Endodermal cell (in vitro differentiated cells): Measurements from ENCODE around the gene ATP2B1. TPM values are rescaled to one million over a fixed set of nuclear protein-coding genes. Genes with fewer than 3 reads are reported as not detected.

Experiments
- DNase-seq: peaks from one replicate; pipeline ENCODE4 v3.0.0-alpha.2; 2017
- H3K27ac ChIP-seq: 2 replicates; pipeline ENCODE4 v1.5.1; 2013; ENCODE audit warnings: mild to moderate bottlenecking, low read depth, low read length, moderate library complexity
- H3K27me3 ChIP-seq: 2 replicates; pipeline ENCODE4 v1.6.1; 2013; ENCODE audit warnings: mild to moderate bottlenecking, low read length, moderate library complexity; ENCODE audit not compliant: insufficient read depth, control insufficient read depth, poor library complexity, severe bottlenecking
- H3K36me3 ChIP-seq: 2 replicates; pipeline ENCODE4 v1.7.0; 2013; ENCODE audit warnings: mild to moderate bottlenecking, low read length, moderate library complexity; ENCODE audit not compliant: control insufficient read depth, insufficient read depth
- H3K4me1 ChIP-seq: one replicate; pipeline ENCODE4 v1.7.0; 2013; ENCODE audit warnings: low read length; ENCODE audit not compliant: control insufficient read depth, insufficient read depth
- H3K4me3 ChIP-seq: 2 replicates; pipeline ENCODE4 v1.5.1; 2013; ENCODE audit warnings: mild to moderate bottlenecking, low read length, moderate library complexity
- H3K9ac ChIP-seq: 2 replicates; pipeline ENCODE4 v1.6.1; 2013; ENCODE audit warnings: mild to moderate bottlenecking, low read length, moderate library complexity; ENCODE audit not compliant: poor library complexity, severe bottlenecking; ENCODE audit errors: extremely low read depth
- H3K9me3 ChIP-seq: 2 replicates; pipeline ENCODE4 v1.6.1; 2013; ENCODE audit warnings: mild to moderate bottlenecking, low read length, moderate library complexity; ENCODE audit not compliant: control insufficient read depth
- H3K27ac Mint-ChIP-seq: 2 replicates; pipeline ENCODE4 v1.8.0; 2020; ENCODE audit warnings: mixed read lengths
- H3K27me3 Mint-ChIP-seq: 2 replicates; pipeline ENCODE4 v1.8.0; 2021; ENCODE audit warnings: mild to moderate bottlenecking, mixed read lengths; ENCODE audit not compliant: insufficient read depth
- H3K36me3 Mint-ChIP-seq: 2 replicates; pipeline ENCODE4 v1.8.0; 2020; ENCODE audit warnings: low read depth, mixed read lengths
- H3K4me1 Mint-ChIP-seq: 2 replicates; pipeline ENCODE4 v1.8.0; 2020; ENCODE audit warnings: mixed read lengths
- H3K4me3 Mint-ChIP-seq: 2 replicates; pipeline ENCODE4 v1.8.0; 2020; ENCODE audit warnings: mild to moderate bottlenecking, moderate library complexity, mixed read lengths
- H3K9me3 Mint-ChIP-seq: 2 replicates; pipeline ENCODE4 v1.8.0; 2020; ENCODE audit warnings: mild to moderate bottlenecking, mixed read lengths
- CTCF ChIP-seq: fragments of 200-600 bp; sonication (generic); conservative IDR thresholded peaks from 2 replicates; pipeline ENCODE4 v1.5.0; 2021; ENCODE audit warnings: antibody characterized with exemption, mild to moderate bottlenecking
- WGBS, 2 experiments: methylation state at CpG; one replicate each; pipeline versions ENCODE4 v1.1.5 to v1.1.7; 2013; ENCODE audit warnings: missing lambda C conversion rate in 2 of 2, mixed read lengths in 1 of 2; ENCODE audit not compliant: insufficient coverage in 1 of 2, insufficient read length in 1 of 2; 5-methylcytosine and 5-hydroxymethylcytosine counted together
- total RNA-seq, 2 donors: library from RNA; stranded (reverse); fragmentation: NEBNext Ultra II Directional in 1 of 2; extraction: Animal tissue kit (Norgen Biotek cat#: 25700) in 1 of 2; gene quantifications; 2 replicates in 1 of 2; 3 replicates in 1 of 2; pipeline ENCODE4 v1.2.1, GENCODE V29; 2021

ATP2B1 gene
- total RNA-seq, 2 donors from 2014 or later: 66.7 to 81.9 TPM

- Mint-ChIP-seq H3K27me3 (no peaks in the 10 kb centered on the region), H3K4me3 (no peak overlapping the region), H3K4me1 (peaks cover 32% of the 10 kb centered on the region), H3K36me3 (no peaks in the 10 kb centered on the region), H3K9me3 (no peaks in the 10 kb centered on the region), H3K27ac (no peak overlapping the region)
- Histone ChIP-seq H3K4me3 (no peak overlapping the region), H3K27ac (no peak overlapping the region), H3K9me3 (no peaks in the 10 kb centered on the region), H3K27me3 (no peaks in the 10 kb centered on the region), H3K4me1 (peaks cover 9% of the 10 kb centered on the region), H3K9ac (no peak overlapping the region), H3K36me3 (no peaks in the 10 kb centered on the region)
- 86 to 91% methylated on average over 2 to 4 of the region's 4 CpGs for WGBS, 2 experiments
- DNase-seq: no peak
- no peak for TF ChIP-seq CTCF
Observed at GRCh38 chr12:89546151-89546550, 162.5 kb downstream of the ATP2B1 start.

DNA sequence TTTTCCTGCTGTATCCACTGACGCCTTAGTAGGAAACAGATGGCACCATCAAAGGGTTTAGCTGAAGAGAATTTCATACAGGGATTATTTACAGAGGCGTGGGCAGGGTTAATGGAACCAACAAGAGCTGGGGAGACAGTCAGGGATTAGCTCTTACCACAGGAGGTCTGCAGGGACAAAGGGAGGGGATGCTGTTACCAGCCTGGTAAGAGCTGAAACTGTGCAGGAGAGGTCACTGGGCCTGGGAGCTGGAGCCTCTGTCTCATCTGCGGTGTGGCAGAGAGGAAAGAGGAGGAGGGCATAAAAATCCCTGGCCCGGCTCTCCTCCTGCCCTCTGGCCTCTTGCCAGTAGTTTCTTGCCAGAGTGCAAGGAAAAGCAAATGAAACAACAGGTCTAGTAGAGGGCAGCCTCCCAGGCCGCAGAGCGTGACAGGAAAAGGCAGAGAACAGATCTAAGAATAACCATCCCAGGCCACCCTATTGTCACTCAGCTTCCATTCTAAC, 163.9 kb downstream of the ATP2B1 start:
- Mint-ChIP-seq H3K4me3 (no peak overlapping the region), H3K4me1 (peaks cover 45% of the 10 kb centered on the region), H3K36me3 (no peaks in the 10 kb centered on the region), H3K9me3 (no peaks in the 10 kb centered on the region), H3K27me3 (no peaks in the 10 kb centered on the region), H3K27ac (peak overlapping the region; percentile 70)
- H3K27ac ChIP-seq: no peak overlapping the region
- H3K4me1 ChIP-seq: peaks cover 21% of the 10 kb centered on the region
- no peaks in the 10 kb centered on the region for H3K27me3 ChIP-seq
- no peak overlapping the region for H3K9ac ChIP-seq
- peak; percentile 77 for DNase-seq
- TF ChIP-seq CTCF: no peak
- H3K4me3 ChIP-seq: no peak overlapping the region
- H3K36me3 ChIP-seq: no peaks in the 10 kb centered on the region
- 68 to 75% methylated on average over 3 to 6 of the region's 6 CpGs for WGBS, 2 experiments
- no peaks in the 10 kb centered on the region for H3K9me3 ChIP-seq

DNA sequence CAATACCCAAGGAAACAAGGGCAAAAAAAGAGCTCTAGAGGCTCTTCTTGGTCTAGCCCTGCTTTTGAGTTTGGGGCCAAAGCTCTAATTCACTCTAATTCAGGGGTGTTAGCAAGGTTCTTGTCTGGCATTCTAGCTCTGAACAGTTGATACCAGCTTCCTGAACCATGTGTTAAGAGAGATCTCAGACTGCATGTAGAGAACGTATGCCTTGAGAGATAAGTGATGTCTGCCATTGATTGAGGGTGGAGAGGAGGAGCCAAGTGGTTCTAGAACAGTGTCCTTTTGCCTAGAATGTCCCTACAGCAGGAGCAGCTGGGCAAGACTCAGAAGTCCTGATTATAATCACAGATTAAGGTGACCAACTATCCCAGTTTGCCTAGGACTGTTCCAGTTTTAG, 164.6 kb downstream of the ATP2B1 start:
- no peak overlapping the region for H3K4me3 ChIP-seq
- no peak overlapping the region for H3K4me3 Mint-ChIP-seq
- H3K27ac ChIP-seq: no peak overlapping the region
- no peaks in the 10 kb centered on the region for H3K9me3 Mint-ChIP-seq
- peaks cover 47% of the 10 kb centered on the region for H3K4me1 Mint-ChIP-seq
- no peak overlapping the region for H3K27ac Mint-ChIP-seq
- no peaks in the 10 kb centered on the region for H3K27me3 ChIP-seq
- no peak for DNase-seq
- TF ChIP-seq CTCF: no peak
- H3K9ac ChIP-seq: no peak overlapping the region
- H3K9me3 ChIP-seq: no peaks in the 10 kb centered on the region
- no peaks in the 10 kb centered on the region for H3K36me3 ChIP-seq
- H3K27me3 Mint-ChIP-seq: no peaks in the 10 kb centered on the region
- 90% methylated on average over 1 of the region's 1 CpG; no CpG with 5 or more reads in 1 of the 2 experiments for WGBS, 2 experiments
- peaks cover 23% of the 10 kb centered on the region for H3K4me1 ChIP-seq
- no peaks in the 10 kb centered on the region for H3K36me3 Mint-ChIP-seq
